Measurements from ENCODE around the gene KCNMA1. TPM values are rescaled to one million over a fixed set of nuclear protein-coding genes. Genes with fewer than 3 reads are reported as not detected.

KCNMA1 gene
- total RNA-seq, 3 donors from 2014 or later (not counting 1 experiment from before 2014, with no cell fraction given), result 0.40 to 1.8 (median 0.63) TPM

DNA sequence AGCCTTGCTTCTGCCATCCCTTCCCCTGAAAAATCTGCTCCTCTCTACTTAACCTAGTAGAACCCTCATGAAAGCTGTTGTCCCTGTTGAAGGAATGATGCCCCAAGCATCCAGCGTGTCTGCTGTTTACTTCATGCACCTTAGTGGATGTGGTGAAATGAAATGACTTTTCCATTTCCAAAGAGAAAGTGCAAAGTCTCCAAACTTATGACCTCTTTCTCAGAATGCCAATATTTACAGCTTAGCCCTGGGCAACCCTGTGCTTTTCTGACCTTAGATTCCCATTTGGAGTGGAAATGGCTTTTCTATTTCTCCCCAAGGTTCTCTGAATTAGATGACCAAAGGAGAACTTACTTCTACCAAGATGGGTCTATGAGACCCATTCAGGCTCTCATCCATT lies 256.9 kb downstream of the KCNMA1 start:
- Histone ChIP-seq H3K27ac (ENCODE audit: low read length) (no peak overlapping the region), H3K4me3 (ENCODE audit: low read length) (no peak overlapping the region), H3K36me3 (ENCODE audit: control insufficient read depth, insufficient read depth, low read length) (no peaks in the 10 kb centered on the region), H3K9me3 (ENCODE audit: control insufficient read depth, insufficient read depth, low read length) (no peaks in the 10 kb centered on the region), H3K27me3 (ENCODE audit: control insufficient read depth, insufficient read depth, low read length) (no peaks in the 10 kb centered on the region), H3K4me1 (ENCODE audit: control insufficient read depth, insufficient read depth, low read length) (no peaks in the 10 kb centered on the region)
- H3K27me3 Mint-ChIP-seq (ENCODE audit: low read depth in 2 of 2), result peaks cover 16 to 50% of the 10 kb centered on the region in 2 donors
- H3K27ac Mint-ChIP-seq, result no peak overlapping the region
- H3K36me3 Mint-ChIP-seq, result no peaks in the 10 kb centered on the region
- no peaks in the 10 kb centered on the region for H3K4me1 Mint-ChIP-seq
- intact Hi-C loops (cut with micrococcal nuclease), result no loop called here
- no peak for TF ChIP-seq CTCF (IDR thresholded peaks at IDR 0.05)
- DNase-seq (no peak), ATAC-seq (no peak)
- H3K4me3 Mint-ChIP-seq, result no peak overlapping the region
- H3K9me3 Mint-ChIP-seq, result no peaks in the 10 kb centered on the region
- no CpG with 5 or more reads among the region's 1 CpG for WGBS (ENCODE audit: insufficient coverage)

DNA sequence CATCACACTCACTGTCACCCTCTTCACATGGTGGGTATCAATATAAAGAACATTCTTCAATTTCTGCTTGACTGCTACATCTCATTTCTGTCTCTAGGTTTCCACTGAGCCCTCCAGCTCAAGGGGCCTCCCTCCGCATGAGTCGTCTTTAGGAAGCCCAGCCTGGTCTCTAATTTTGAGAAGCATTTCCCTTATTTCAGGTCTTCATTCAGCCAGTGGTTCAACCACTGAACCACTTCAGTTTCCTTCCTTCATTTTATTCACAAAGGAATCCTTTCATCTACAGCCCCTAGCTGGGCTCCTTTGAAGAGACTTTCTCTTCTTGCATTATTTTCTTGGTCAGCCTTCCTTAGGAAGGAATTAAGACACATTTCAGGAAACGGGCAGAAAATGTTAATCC lies 257.4 kb downstream of the KCNMA1 start:
- DNase-seq (no peak), ATAC-seq (no peak)
- TF ChIP-seq CTCF (IDR thresholded peaks at IDR 0.05), result no peak
- Mint-ChIP-seq H3K36me3 (no peaks in the 10 kb centered on the region), H3K9me3 (no peaks in the 10 kb centered on the region), H3K4me1 (no peaks in the 10 kb centered on the region), H3K27ac (no peak overlapping the region), H3K27me3 (ENCODE audit: low read depth in 2 of 2) (peaks cover 16 to 46% of the 10 kb centered on the region in 2 donors), H3K4me3 (no peak overlapping the region)
- no peaks in the 10 kb centered on the region for H3K36me3 ChIP-seq (ENCODE audit: control insufficient read depth, insufficient read depth, low read length)
- intact Hi-C loops (cut with micrococcal nuclease), result no loop called here
- 8% methylated on average over 3 of the region's 3 CpGs for WGBS (ENCODE audit: insufficient coverage)
- no peaks in the 10 kb centered on the region for H3K9me3 ChIP-seq (ENCODE audit: control insufficient read depth, insufficient read depth, low read length)
- no peak overlapping the region for H3K27ac ChIP-seq (ENCODE audit: low read length)
- H3K27me3 ChIP-seq (ENCODE audit: control insufficient read depth, insufficient read depth, low read length), result no peaks in the 10 kb centered on the region
- H3K4me3 ChIP-seq (ENCODE audit: low read length), result no peak overlapping the region
- H3K4me1 ChIP-seq (ENCODE audit: control insufficient read depth, insufficient read depth, low read length), result no peaks in the 10 kb centered on the region

GRCh38 chr10:77378366-77379349 lies 258.9 kb downstream of the KCNMA1 start:
- intact Hi-C loops (cut with micrococcal nuclease), result no loop called here
- 88% methylated on average over 2 of the region's 4 CpGs for WGBS (ENCODE audit: insufficient coverage)

More at GRCh38 chr10:77378366-77379349, 258.9 kb downstream of the KCNMA1 start:
- no peaks in the 10 kb centered on the region for H3K36me3 Mint-ChIP-seq
- H3K4me1 ChIP-seq (ENCODE audit: control insufficient read depth, insufficient read depth, low read length), result no peaks in the 10 kb centered on the region
- H3K4me3 ChIP-seq (ENCODE audit: low read length), result no peak overlapping the region
- H3K27ac ChIP-seq (ENCODE audit: low read length), result no peak overlapping the region
- no peaks in the 10 kb centered on the region for H3K9me3 ChIP-seq (ENCODE audit: control insufficient read depth, insufficient read depth, low read length)
- peaks cover 16 to 40% of the 10 kb centered on the region in 2 donors for H3K27me3 Mint-ChIP-seq (ENCODE audit: low read depth in 2 of 2)
- TF ChIP-seq CTCF (IDR thresholded peaks at IDR 0.05), result no peak
- DNase-seq, result no peak
- no peaks in the 10 kb centered on the region for H3K27me3 ChIP-seq (ENCODE audit: control insufficient read depth, insufficient read depth, low read length)
- ATAC-seq, result no peak
- H3K4me3 Mint-ChIP-seq, result no peak overlapping the region
- no peak overlapping the region for H3K27ac Mint-ChIP-seq
- H3K9me3 Mint-ChIP-seq, result no peaks in the 10 kb centered on the region
- no peaks in the 10 kb centered on the region for H3K36me3 ChIP-seq (ENCODE audit: control insufficient read depth, insufficient read depth, low read length)
- H3K4me1 Mint-ChIP-seq, result no peaks in the 10 kb centered on the region
